Mesothelial cell of epicardium (in vitro differentiated cells): ENCODE data around the gene FBRSL1. TPM values are rescaled to one million over a fixed set of nuclear protein-coding genes. Genes with fewer than 3 reads are reported as not detected.

Source experiments
- DNase-seq, 2 experiments: peaks; one replicate each; pipeline ENCODE4 v3.0.0; 2021; ENCODE audit warnings: low spot score in 2 of 2; ENCODE audit not compliant: unreplicated experiment in 2 of 2
- H3K27ac Mint-ChIP-seq: 2 replicates; pipeline ENCODE4 v1.8.0; 2021; ENCODE audit warnings: mixed read lengths
- H3K27me3 Mint-ChIP-seq: 2 replicates; pipeline ENCODE4 v1.8.0; 2021; ENCODE audit warnings: low read depth, mixed read lengths
- H3K36me3 Mint-ChIP-seq: 2 replicates; pipeline ENCODE4 v1.8.0; 2021; ENCODE audit warnings: mixed read lengths
- H3K4me1 Mint-ChIP-seq: 2 replicates; pipeline ENCODE4 v1.8.0; 2021; ENCODE audit warnings: mixed read lengths
- H3K4me3 Mint-ChIP-seq: 2 replicates; pipeline ENCODE4 v1.8.0; 2021; ENCODE audit warnings: mild to moderate bottlenecking, moderate library complexity, mixed read lengths
- H3K9me3 Mint-ChIP-seq: 2 replicates; pipeline ENCODE4 v1.8.0; 2021; ENCODE audit warnings: mixed read lengths
- total RNA-seq: library from RNA; stranded (reverse); gene quantifications from 3 replicates; pipeline ENCODE4 v1.2.1, GENCODE V29; 2021
- TF ChIP-seq, protein P1 (sequence below): fragments of 200-600 bp; sonication (generic); IDR thresholded peaks from one replicate; pipeline ENCODE4 v1.5.0; 2021; ENCODE audit warnings: antibody characterized with exemption; ENCODE audit not compliant: unreplicated experiment

Gene FBRSL1
- total RNA-seq, 1 donor from 2014 or later, result 115 TPM

DNA sequence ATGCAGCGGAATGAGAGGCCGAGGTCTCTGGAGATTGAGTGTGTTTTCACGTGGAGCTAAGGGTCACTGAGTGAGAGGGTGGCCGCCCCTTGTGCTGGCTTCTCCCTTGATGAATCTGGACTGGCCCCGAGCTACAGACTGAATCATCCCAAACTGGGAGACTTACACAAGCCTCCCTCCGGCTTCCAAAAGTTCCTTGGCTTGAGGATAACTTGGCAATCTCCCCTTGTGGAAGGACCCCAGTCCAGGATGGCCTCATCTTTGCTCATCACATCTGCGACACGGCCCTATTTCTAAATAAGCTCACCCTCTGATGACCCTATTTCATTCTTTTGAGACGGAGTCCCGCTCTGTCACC, 41.5 kb upstream of the FBRSL1 start:
- no peak overlapping the region for H3K4me3 Mint-ChIP-seq
- H3K9me3 Mint-ChIP-seq, result no peaks in the 10 kb centered on the region
- peaks cover 18% of the 10 kb centered on the region for H3K4me1 Mint-ChIP-seq
- peaks cover 28% of the 10 kb centered on the region for H3K27me3 Mint-ChIP-seq
- no peak for DNase-seq
- H3K27ac Mint-ChIP-seq, result no peak overlapping the region
- TF ChIP-seq, protein P1, sequence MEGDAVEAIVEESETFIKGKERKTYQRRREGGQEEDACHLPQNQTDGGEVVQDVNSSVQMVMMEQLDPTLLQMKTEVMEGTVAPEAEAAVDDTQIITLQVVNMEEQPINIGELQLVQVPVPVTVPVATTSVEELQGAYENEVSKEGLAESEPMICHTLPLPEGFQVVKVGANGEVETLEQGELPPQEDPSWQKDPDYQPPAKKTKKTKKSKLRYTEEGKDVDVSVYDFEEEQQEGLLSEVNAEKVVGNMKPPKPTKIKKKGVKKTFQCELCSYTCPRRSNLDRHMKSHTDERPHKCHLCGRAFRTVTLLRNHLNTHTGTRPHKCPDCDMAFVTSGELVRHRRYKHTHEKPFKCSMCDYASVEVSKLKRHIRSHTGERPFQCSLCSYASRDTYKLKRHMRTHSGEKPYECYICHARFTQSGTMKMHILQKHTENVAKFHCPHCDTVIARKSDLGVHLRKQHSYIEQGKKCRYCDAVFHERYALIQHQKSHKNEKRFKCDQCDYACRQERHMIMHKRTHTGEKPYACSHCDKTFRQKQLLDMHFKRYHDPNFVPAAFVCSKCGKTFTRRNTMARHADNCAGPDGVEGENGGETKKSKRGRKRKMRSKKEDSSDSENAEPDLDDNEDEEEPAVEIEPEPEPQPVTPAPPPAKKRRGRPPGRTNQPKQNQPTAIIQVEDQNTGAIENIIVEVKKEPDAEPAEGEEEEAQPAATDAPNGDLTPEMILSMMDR, result no peak
- no peaks in the 10 kb centered on the region for H3K36me3 Mint-ChIP-seq

DNA sequence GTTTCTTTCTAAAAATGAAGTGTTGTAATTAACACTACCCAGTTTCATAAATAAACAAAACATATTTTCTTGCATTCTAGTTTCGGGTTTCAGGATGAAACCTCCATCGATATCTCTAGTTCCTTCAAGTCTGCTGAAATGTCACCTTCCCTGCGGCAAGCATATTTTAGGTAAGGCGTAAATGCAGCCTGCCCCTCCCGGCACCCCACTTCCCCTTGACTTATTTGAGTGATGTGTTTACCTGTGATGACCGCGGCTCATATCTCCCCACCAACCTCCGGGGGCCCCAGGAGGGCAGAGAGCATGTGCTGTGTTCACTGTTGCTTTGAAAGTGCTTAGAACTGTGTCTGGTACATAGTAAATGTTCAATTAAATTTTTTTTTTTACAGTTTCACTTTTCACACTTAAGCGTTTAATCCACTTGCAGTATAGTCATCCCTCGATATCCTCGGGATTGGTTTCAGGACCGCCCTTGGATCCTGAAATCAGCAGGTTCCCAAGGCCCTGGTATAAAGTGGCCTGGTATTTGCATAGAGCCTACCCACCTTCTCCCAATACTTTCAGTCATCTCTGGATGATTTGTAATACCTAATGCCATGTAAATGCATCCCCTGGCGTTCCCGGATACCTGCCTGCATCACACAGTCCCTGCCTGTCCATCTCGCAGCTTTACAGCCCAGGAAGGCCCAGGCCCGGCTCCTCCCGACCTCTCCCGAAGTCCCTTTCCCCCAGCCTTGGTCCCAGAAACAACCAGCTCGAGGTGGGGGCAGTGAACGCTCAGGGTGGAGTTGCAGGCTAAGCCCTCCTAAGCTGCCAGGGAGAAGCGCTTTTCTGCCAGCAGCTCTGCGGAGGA, 40.2 kb upstream of the FBRSL1 start:
- H3K27ac Mint-ChIP-seq, result no peak overlapping the region
- no peaks in the 10 kb centered on the region for H3K9me3 Mint-ChIP-seq
- H3K4me3 Mint-ChIP-seq, result no peak overlapping the region
- peaks cover 16% of the 10 kb centered on the region for H3K4me1 Mint-ChIP-seq
- DNase-seq, result no peak
- TF ChIP-seq, protein P1, result no peak
- no peaks in the 10 kb centered on the region for H3K36me3 Mint-ChIP-seq
- H3K27me3 Mint-ChIP-seq, result peaks cover 25% of the 10 kb centered on the region

GRCh38 chr12:132450418-132451171, 39.4 kb upstream of the FBRSL1 start:
- Mint-ChIP-seq H3K9me3 (no peaks in the 10 kb centered on the region), H3K4me3 (no peak overlapping the region), H3K27me3 (peaks cover 28% of the 10 kb centered on the region), H3K4me1 (peaks cover 8% of the 10 kb centered on the region), H3K27ac (no peak overlapping the region), H3K36me3 (no peaks in the 10 kb centered on the region)
- TF ChIP-seq, protein P1, result no peak
- DNase-seq, result no peak

GRCh38 chr12:132451172-132451835, 38.6 kb upstream of the FBRSL1 start:
- H3K9me3 Mint-ChIP-seq, result no peaks in the 10 kb centered on the region
- H3K27ac Mint-ChIP-seq, result no peak overlapping the region
- H3K27me3 Mint-ChIP-seq, result peaks cover 35% of the 10 kb centered on the region
- no peaks in the 10 kb centered on the region for H3K36me3 Mint-ChIP-seq
- TF ChIP-seq, protein P1, result no peak
- DNase-seq, result no peak
- no peak overlapping the region for H3K4me3 Mint-ChIP-seq
- peaks cover 1% of the 10 kb centered on the region for H3K4me1 Mint-ChIP-seq

DNA sequence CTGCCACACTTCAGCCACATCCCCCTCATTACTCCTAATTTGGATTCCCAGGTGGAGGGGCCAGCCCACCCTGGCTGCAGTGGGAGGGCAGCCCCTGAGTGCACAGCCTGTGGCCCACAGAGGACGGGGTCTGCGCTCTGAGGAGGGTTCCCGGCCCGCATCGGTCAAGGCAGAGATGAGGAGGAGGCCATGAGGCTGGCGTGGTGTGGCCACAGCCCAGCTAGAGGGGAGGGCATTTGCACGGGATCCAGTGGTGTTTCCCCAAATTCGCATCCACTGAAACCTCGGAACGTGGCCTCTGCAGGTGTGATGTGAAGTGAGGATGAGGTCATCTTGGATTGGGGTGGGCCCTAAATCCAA, 38.1 kb upstream of the FBRSL1 start:
- Mint-ChIP-seq H3K36me3 (no peaks in the 10 kb centered on the region), H3K4me1 (no peaks in the 10 kb centered on the region), H3K4me3 (no peak overlapping the region), H3K9me3 (no peaks in the 10 kb centered on the region), H3K27me3 (peaks cover 36% of the 10 kb centered on the region), H3K27ac (no peak overlapping the region)
- no peak for DNase-seq
- TF ChIP-seq, protein P1, result no peak
